ENCODE results near the gene GABRA5.

Gene GABRA5

GRCh38 chr15:26868029-26868685, 1.3 kb downstream of the GABRA5 start:
- no peaks in the 10 kb centered on the region for H3K4me1 Mint-ChIP-seq
- H3K9me3 Mint-ChIP-seq: no peaks in the 10 kb centered on the region
- H3K36me3 Mint-ChIP-seq (ENCODE audit: low read depth): no peaks in the 10 kb centered on the region
- DNase-seq (no peak), ATAC-seq (no peak)
- no peak overlapping the region for H3K27ac Mint-ChIP-seq
- H3K27me3 Mint-ChIP-seq: peaks cover 31% of the 10 kb centered on the region
- H3K4me3 Mint-ChIP-seq: no peak overlapping the region

GRCh38 chr15:26869628-26870027, 2.8 kb downstream of the GABRA5 start:
- H3K9me3 Mint-ChIP-seq: no peaks in the 10 kb centered on the region
- H3K4me1 Mint-ChIP-seq: no peaks in the 10 kb centered on the region
- peaks cover 31% of the 10 kb centered on the region for H3K27me3 Mint-ChIP-seq
- H3K4me3 Mint-ChIP-seq: no peak overlapping the region
- H3K36me3 Mint-ChIP-seq (ENCODE audit: low read depth): no peaks in the 10 kb centered on the region
- ATAC-seq: no peak
- H3K27ac Mint-ChIP-seq: no peak overlapping the region
- DNase-seq: no peak

GRCh38 chr15:26870346-26870745, 3.5 kb downstream of the GABRA5 start:
- H3K27me3 Mint-ChIP-seq: peaks cover 27% of the 10 kb centered on the region
- ATAC-seq (no peak), DNase-seq (no peak)
- H3K36me3 Mint-ChIP-seq (ENCODE audit: low read depth): no peaks in the 10 kb centered on the region
- no peaks in the 10 kb centered on the region for H3K4me1 Mint-ChIP-seq
- no peak overlapping the region for H3K27ac Mint-ChIP-seq
- no peaks in the 10 kb centered on the region for H3K9me3 Mint-ChIP-seq
- H3K4me3 Mint-ChIP-seq: no peak overlapping the region

GRCh38 chr15:26872206-26872605, 5.3 kb downstream of the GABRA5 start:
- Mint-ChIP-seq H3K9me3 (no peaks in the 10 kb centered on the region), H3K4me1 (no peaks in the 10 kb centered on the region), H3K27ac (no peak overlapping the region), H3K27me3 (peaks cover 16% of the 10 kb centered on the region), H3K4me3 (no peak overlapping the region), H3K36me3 (ENCODE audit: low read depth) (no peaks in the 10 kb centered on the region)
- DNase-seq (no peak), ATAC-seq (no peak)

GRCh38 chr15:26873846-26874245, 7.0 kb downstream of the GABRA5 start:
- ATAC-seq (no peak), DNase-seq (no peak)
- H3K4me3 Mint-ChIP-seq: no peak overlapping the region
- no peaks in the 10 kb centered on the region for H3K9me3 Mint-ChIP-seq
- H3K27ac Mint-ChIP-seq: no peak overlapping the region
- no peaks in the 10 kb centered on the region for H3K4me1 Mint-ChIP-seq
- H3K36me3 Mint-ChIP-seq (ENCODE audit: low read depth): no peaks in the 10 kb centered on the region
- peaks cover 9% of the 10 kb centered on the region for H3K27me3 Mint-ChIP-seq

GRCh38 chr15:26874774-26875475, 8.1 kb downstream of the GABRA5 start:
- no peaks in the 10 kb centered on the region for H3K4me1 Mint-ChIP-seq
- no peak overlapping the region for H3K4me3 Mint-ChIP-seq
- no peak overlapping the region for H3K27ac Mint-ChIP-seq

GRCh38 chr15:26875476-26875850, 8.6 kb downstream of the GABRA5 start:
- no peaks in the 10 kb centered on the region for H3K4me1 Mint-ChIP-seq
- DNase-seq: no peak
- H3K27me3 Mint-ChIP-seq: no peaks in the 10 kb centered on the region
- H3K4me3 Mint-ChIP-seq: no peak overlapping the region
- no peaks in the 10 kb centered on the region for H3K9me3 Mint-ChIP-seq
- no peaks in the 10 kb centered on the region for H3K36me3 Mint-ChIP-seq (ENCODE audit: low read depth)
- no peak for ATAC-seq
- no peak overlapping the region for H3K27ac Mint-ChIP-seq

More at GRCh38 chr15:26874774-26875475, 8.1 kb downstream of the GABRA5 start:
- no peaks in the 10 kb centered on the region for H3K27me3 Mint-ChIP-seq
- no peaks in the 10 kb centered on the region for H3K36me3 Mint-ChIP-seq (ENCODE audit: low read depth)
- ATAC-seq (no peak), DNase-seq (no peak)
- H3K9me3 Mint-ChIP-seq: no peaks in the 10 kb centered on the region

GRCh38 chr15:26877831-26878230, 11.0 kb downstream of the GABRA5 start:
- Mint-ChIP-seq H3K4me1 (no peaks in the 10 kb centered on the region), H3K27me3 (no peaks in the 10 kb centered on the region), H3K27ac (no peak overlapping the region), H3K36me3 (ENCODE audit: low read depth) (no peaks in the 10 kb centered on the region), H3K4me3 (no peak overlapping the region), H3K9me3 (no peaks in the 10 kb centered on the region)
- DNase-seq (no peak), ATAC-seq (no peak)

- no peaks in the 10 kb centered on the region for H3K4me1 Mint-ChIP-seq
- H3K36me3 Mint-ChIP-seq (ENCODE audit: low read depth): no peaks in the 10 kb centered on the region
- no peak overlapping the region for H3K4me3 Mint-ChIP-seq
- H3K9me3 Mint-ChIP-seq: no peaks in the 10 kb centered on the region
- H3K27ac Mint-ChIP-seq: no peak overlapping the region
- DNase-seq (no peak), ATAC-seq (no peak)
- no peaks in the 10 kb centered on the region for H3K27me3 Mint-ChIP-seq
These were observed 12.8 kb downstream of the GABRA5 start for GRCh38 chr15:26879706-26880105.

- Mint-ChIP-seq H3K4me3 (no peak overlapping the region), H3K27ac (no peak overlapping the region), H3K4me1 (no peaks in the 10 kb centered on the region), H3K9me3 (no peaks in the 10 kb centered on the region), H3K27me3 (no peaks in the 10 kb centered on the region), H3K36me3 (ENCODE audit: low read depth) (no peaks in the 10 kb centered on the region)
- no peak for ATAC-seq
- no peak for DNase-seq
These were observed 15.2 kb downstream of the GABRA5 start for GRCh38 chr15:26882112-26882511.

GRCh38 chr15:26882616-26883365, 15.9 kb downstream of the GABRA5 start:
- Mint-ChIP-seq H3K4me3 (no peak overlapping the region), H3K9me3 (no peaks in the 10 kb centered on the region), H3K36me3 (ENCODE audit: low read depth) (no peaks in the 10 kb centered on the region), H3K27ac (no peak overlapping the region), H3K27me3 (no peaks in the 10 kb centered on the region), H3K4me1 (no peaks in the 10 kb centered on the region)
- DNase-seq (no peak), ATAC-seq (no peak)

- Mint-ChIP-seq H3K4me3 (no peak overlapping the region), H3K9me3 (no peaks in the 10 kb centered on the region), H3K4me1 (no peaks in the 10 kb centered on the region), H3K36me3 (ENCODE audit: low read depth) (no peaks in the 10 kb centered on the region), H3K27me3 (no peaks in the 10 kb centered on the region), H3K27ac (no peak overlapping the region)
- DNase-seq (no peak), ATAC-seq (no peak)
These were observed 16.6 kb downstream of the GABRA5 start for GRCh38 chr15:26883466-26883865.

- Mint-ChIP-seq H3K36me3 (ENCODE audit: low read depth) (no peaks in the 10 kb centered on the region), H3K27me3 (peaks cover 11% of the 10 kb centered on the region), H3K4me3 (no peak overlapping the region), H3K4me1 (no peaks in the 10 kb centered on the region), H3K27ac (no peak overlapping the region), H3K9me3 (no peaks in the 10 kb centered on the region)
- no peak for ATAC-seq
- DNase-seq: no peak
These were observed 19.7 kb downstream of the GABRA5 start for GRCh38 chr15:26886566-26886965.

- Mint-ChIP-seq H3K27me3 (peaks cover 19% of the 10 kb centered on the region), H3K36me3 (ENCODE audit: low read depth) (no peaks in the 10 kb centered on the region), H3K4me1 (no peaks in the 10 kb centered on the region), H3K9me3 (peaks cover 6% of the 10 kb centered on the region), H3K4me3 (no peak overlapping the region), H3K27ac (no peak overlapping the region)
- no peak for ATAC-seq
- DNase-seq: no peak
These were observed 21.2 kb downstream of the GABRA5 start for GRCh38 chr15:26887926-26888666.
